GM12891 (cell line): ENCODE data around the gene GASK1A.

Experiments
- DNase-seq: peaks from one replicate; pipeline ENCODE4 v3.0.0; 2011; ENCODE audit warnings: low spot score; ENCODE audit not compliant: insufficient read length
- FAIRE-seq: peaks from 2 replicates; lab custom pipeline; 2011; peaks lifted over from hg19 to GRCh38; lab: Jason Lieb, UNC
- PAX5 ChIP-seq: IDR thresholded peaks from 2 replicates; pipeline ENCODE4 v1.6.1; 2011; ENCODE audit warnings: low read length, moderate library complexity, mild to moderate bottlenecking; ENCODE audit not compliant: insufficient read depth, severe bottlenecking
- POLR2A ChIP-seq: IDR thresholded peaks from 2 replicates; pipeline ENCODE4 v1.6.1; 2011; ENCODE audit warnings: low read depth, low read length, control low read depth
- POLR2AphosphoS5 ChIP-seq: IDR thresholded peaks from 2 replicates; pipeline ENCODE4 v1.6.1; 2011; ENCODE audit warnings: low read depth, low read length, control low read depth
- POU2F2 ChIP-seq: IDR thresholded peaks from 2 replicates; pipeline ENCODE4 v1.6.1; 2011; ENCODE audit warnings: low read depth, mild to moderate bottlenecking, control low read depth, low read length, moderate library complexity
- SPI1 ChIP-seq: IDR thresholded peaks from 2 replicates; pipeline ENCODE4 v1.6.1; 2011; ENCODE audit warnings: low read depth, low read length, control low read depth
- TAF1 ChIP-seq: IDR thresholded peaks from 2 replicates; pipeline ENCODE4 v1.6.1; 2011; ENCODE audit warnings: low read depth, low read length, control low read depth

Gene GASK1A

DNA sequence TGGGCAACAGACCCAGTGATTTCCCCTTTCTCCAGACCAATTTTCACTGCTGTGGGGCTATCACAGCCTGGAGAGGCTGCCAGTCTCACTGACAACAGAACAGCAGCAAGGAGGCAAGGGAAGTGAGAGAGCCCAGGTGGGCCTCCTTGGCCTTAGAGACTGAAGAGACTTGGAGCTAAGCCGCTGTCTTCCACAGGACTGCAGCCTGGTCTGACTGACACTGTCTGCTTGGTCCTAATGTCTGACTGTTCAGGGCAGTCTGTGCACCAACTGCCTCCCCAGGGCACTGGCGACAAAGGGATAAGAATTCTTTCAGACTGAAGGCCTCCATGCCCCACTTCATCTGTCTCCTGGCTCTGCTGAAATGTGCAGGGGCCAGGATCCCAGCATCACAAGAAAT lies 115.3 kb downstream of the GASK1A start:
- DNase-seq (no peak), FAIRE-seq (no peak)
- no peak for TF ChIP-seq POU2F2
- no peak for TF ChIP-seq POLR2A
- no peak for TF ChIP-seq SPI1
- no peak for TF ChIP-seq PAX5
- no peak for TF ChIP-seq TAF1
- TF ChIP-seq POLR2AphosphoS5, result no peak

DNA sequence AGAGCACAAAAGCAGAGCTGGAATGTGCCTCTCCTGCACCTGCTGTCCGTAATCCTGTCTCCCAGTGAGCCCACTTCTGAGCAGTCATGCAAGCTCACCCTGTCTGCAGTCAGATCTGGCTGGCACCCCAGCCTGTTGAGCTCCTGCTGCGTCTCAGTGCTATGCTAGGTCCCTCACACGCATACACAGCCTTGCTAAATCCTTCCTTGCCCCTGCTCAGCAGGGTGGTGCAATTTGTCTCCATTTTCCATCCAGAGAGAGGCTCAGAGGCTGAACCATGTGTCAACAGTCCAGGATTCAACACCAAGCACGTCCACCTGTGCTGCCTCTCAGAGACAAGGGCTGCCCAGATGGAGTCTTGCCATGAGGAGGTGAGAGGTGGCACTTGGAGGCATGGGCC lies 115.7 kb downstream of the GASK1A start:
- TF ChIP-seq TAF1 (no peak), POLR2AphosphoS5 (no peak), PAX5 (no peak), SPI1 (no peak), POU2F2 (no peak), POLR2A (no peak)
- DNase-seq (no peak), FAIRE-seq (no peak)

DNA sequence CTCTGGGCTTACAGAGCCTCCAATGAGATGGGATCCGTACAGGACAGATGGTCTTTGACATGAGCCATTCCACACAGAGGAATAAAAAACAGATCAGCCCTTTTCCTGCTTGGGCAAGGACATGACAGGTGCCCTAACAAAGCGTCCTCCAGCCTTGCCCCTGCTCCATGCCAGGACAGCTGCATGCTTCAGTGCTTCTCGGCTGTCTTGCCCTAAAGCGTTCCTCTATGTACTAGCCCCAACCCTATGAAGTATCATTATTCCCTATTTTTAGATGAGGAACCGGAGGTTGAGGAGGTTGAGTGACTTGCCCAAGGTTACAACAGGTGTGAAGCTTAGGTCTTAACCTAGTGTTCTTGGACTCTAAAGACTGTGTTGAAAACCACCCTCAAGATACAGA lies 116.3 kb downstream of the GASK1A start:
- DNase-seq, result no peak
- no peak for FAIRE-seq
- TF ChIP-seq POU2F2 (no peak), POLR2A (no peak), POLR2AphosphoS5 (no peak), SPI1 (no peak), TAF1 (no peak), PAX5 (no peak)

DNA sequence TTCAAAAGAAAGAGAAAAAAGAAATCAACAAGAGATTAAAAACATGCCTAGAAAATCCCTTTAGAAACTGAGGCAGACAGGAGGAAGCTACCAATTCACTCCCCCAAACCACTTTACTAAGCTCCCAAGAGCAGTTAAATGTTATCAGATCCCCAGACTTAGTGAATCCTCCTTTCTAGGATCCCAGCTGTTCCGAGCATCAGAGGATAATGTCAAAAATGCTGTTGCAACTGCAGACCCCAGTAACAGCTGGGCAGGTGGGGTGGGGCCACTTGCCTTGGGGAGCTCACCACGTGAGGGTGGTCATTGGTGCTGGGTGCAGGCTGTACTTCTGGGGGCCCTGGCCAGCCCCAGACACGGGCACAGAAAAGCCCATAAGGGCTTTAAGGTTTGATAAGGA lies 117.7 kb downstream of the GASK1A start:
- TF ChIP-seq POLR2AphosphoS5 (no peak), POU2F2 (no peak), POLR2A (no peak)
- DNase-seq, result no peak
- FAIRE-seq, result no peak

DNA sequence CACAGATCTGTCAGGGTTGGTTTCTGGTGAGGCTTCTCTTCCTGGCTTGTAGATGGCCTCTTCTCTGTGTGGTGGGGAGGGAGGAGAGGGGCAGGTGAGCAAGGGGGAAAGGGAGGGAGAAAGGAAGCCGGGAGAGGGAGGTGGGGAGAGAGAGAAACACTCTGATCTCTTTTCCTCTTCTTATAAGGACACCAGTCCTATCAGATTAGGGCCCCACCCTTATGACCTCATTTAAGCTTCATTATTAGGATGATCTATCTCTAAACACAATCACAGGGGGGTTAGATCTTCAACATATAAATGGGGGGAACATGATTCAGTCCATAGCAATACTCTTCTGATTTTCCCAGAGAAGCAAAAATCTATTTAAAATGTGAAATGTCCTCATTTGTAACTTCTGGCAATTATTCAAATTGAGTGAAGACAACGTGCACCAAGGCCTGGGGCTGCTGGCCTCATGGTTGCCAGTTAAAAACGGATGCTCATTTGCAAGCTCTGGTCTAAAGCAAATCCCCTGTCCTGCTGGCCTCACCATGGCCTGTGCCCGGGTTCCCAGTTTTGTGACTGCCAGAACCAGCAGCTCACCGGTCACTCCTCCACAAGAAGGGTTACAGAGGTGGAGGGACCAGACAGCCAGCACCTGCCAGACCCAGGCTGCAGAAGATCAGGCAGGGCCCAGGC lies 118.4 kb downstream of the GASK1A start:
- TF ChIP-seq POLR2AphosphoS5, result no peak
- TF ChIP-seq POLR2A, result no peak
- no peak for TF ChIP-seq SPI1
- TF ChIP-seq TAF1, result no peak
- TF ChIP-seq POU2F2, result no peak
- no peak for TF ChIP-seq PAX5
- FAIRE-seq, result no peak
- DNase-seq, result no peak

DNA sequence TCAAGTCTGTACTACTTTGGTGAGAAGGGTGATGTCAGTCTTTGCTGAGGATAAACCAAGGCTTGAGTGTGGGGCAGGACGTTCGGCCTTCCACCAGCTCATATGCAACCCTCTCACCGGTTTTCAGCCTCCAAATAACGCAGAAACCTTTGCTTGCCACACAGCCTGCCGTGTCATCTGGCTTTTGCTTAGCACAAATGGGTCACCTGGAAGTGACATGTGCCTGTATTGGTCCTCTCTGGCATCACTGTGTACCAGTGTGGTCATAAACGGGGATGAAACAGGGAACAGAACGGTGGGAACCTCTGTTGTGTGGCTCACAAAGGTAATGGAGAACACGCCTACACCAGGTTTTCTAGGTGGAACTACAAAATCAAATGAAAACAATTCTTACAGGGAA lies 119.7 kb downstream of the GASK1A start:
- DNase-seq, result no peak
- no peak for FAIRE-seq
- TF ChIP-seq POU2F2 (no peak), SPI1 (no peak), POLR2A (no peak), POLR2AphosphoS5 (no peak), TAF1 (no peak), PAX5 (no peak)

DNA sequence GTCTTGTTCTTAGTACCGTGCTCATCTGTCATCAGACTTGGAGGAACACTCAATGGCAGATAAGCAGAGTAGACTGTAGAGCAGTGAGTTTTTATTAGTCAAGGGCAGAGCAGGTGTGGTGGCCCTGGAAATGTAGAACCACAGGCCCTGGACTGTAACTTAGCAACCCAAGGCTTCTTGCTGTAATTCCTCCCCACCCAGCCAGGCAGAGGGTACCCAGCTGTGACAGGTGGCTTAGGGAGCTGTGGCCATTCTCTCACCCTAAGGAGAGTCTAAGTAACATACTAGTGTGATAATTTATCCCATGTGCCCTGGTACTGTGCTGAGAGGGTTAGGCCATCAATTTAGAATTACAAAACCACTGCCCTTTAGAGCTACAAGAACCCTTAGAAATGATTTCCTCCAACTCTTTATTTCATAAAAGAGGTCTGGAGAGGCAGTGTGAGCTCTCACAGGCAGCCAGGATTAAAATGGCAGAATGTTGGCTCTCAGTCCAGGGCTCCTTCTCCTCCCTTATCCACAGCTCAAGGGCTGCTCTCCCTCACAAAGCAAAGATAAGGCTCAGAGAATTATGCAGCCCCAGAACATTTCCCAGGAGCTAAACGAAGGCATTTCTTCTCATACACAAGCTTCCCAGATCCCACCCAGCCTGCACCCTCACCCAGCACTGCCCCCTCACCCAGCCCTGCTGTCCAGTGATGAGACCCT lies 123.8 kb downstream of the GASK1A start:
- DNase-seq (no peak), FAIRE-seq (no peak)
- TF ChIP-seq PAX5, result no peak
- no peak for TF ChIP-seq TAF1
- no peak for TF ChIP-seq POLR2A
- TF ChIP-seq POLR2AphosphoS5, result no peak
- no peak for TF ChIP-seq POU2F2
- no peak for TF ChIP-seq SPI1

DNA sequence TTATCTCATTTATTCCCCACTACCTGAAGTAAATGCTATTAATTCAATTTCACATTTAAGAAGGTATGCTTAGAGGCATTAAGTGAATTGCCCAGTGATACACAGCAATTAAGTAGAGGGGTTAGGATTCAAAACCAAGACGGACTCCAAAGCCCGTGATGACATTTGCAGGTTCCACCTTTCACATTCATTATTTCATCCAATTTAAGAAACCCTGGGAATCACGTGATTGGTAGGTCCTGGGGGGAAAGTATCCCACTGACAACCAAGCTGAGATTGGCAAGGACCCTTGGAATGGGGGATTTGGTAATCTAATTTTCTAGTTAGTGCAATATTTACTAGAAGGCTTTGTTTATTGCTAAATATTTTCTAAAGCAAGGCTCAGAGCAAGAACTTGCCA lies 124.9 kb downstream of the GASK1A start:
- DNase-seq (no peak), FAIRE-seq (no peak)
- no peak for TF ChIP-seq POLR2A
- no peak for TF ChIP-seq POU2F2
- no peak for TF ChIP-seq SPI1
- no peak for TF ChIP-seq PAX5
- no peak for TF ChIP-seq POLR2AphosphoS5

DNA sequence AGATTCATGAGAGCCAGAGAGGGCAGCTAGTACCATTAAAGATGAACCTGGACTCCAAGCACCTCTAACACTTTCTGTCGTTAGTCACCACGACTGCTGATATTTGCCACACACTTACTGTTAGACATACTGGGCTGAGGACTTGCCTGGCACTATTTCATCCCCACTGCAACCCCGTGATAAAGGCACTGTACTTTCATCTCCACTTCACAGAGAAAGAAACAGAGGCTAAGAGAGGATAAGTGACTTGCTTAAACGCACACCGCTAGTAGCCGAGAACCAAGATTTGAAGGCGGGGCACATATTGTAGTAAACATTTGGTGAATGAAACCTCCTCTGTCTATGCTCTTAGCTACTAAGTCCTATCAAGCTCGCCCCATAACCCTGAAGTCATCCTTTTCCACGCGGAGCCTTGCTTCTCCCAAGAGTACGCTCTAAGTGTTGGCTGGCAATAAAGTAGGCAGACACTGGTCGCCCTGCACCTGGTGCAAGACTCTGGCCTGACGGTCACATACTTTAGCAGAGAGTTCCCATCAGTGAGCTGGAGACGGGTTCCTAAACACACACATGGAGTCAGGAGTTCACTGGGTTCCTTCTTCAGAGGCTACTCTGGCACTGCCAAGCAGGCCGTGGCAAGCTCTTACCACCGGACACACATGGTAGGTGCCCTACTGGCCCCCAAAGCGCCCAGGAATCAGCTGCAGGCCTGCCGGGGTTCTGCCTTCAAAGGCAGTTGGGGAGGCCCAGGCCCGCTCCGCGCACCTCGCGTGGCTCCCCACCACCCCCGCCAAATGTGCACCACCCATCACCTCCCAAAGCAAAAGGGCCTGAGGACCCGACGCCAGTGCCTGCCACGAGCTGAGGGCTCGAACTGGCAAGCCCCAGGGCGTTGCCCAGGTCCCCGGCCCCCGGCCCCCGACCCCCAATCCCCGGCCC lies 125.8 kb downstream of the GASK1A start:
- FAIRE-seq (no peak), DNase-seq (peak; percentile 17)
- TF ChIP-seq SPI1 (no peak), POLR2AphosphoS5 (no peak), POU2F2 (no peak), POLR2A (no peak), PAX5 (no peak), TAF1 (no peak)
